Subcutaneous adipose tissue (tissue), 4 donors: Measurements from ENCODE around the gene NPPB. TPM values are rescaled to one million over a fixed set of nuclear protein-coding genes. Genes with fewer than 3 reads are reported as not detected.

ENCODE experiments used
- CTCF ChIP-seq: fragments of 450-650 bp; IDR thresholded peaks from one replicate; pipeline ENCODE4 v1.5.1; 2016; ENCODE audit warnings: low read depth, mild to moderate bottlenecking, control low read depth, antibody characterized with exemption, moderate library complexity
- total RNA-seq, 4 donors: library from RNA; depleted of rRNA; stranded (reverse); fragments of >200 nt; gene quantifications; one replicate each; pipeline ENCODE4 v1.1.0, GENCODE V29; 2016

The NPPB gene
- total RNA-seq, 4 donors from 2014 or later = not detected

GRCh38 chr1:11858968-11859871 lies 475 bp upstream of the NPPB start:
- no peak for TF ChIP-seq CTCF

- no peak for TF ChIP-seq CTCF
Measured at GRCh38 chr1:11858158-11858557, 587 bp downstream of the NPPB start.

GRCh38 chr1:11857164-11857851 lies 1.4 kb downstream of the NPPB start:
- no peak for TF ChIP-seq CTCF

GRCh38 chr1:11856698-11857097 lies 2.0 kb downstream of the NPPB start:
- TF ChIP-seq CTCF = no peak

GRCh38 chr1:11855430-11855829 lies 3.3 kb downstream of the NPPB start:
- no peak for TF ChIP-seq CTCF

- TF ChIP-seq CTCF = no peak
Measured at GRCh38 chr1:11854519-11854918, 4.2 kb downstream of the NPPB start.

- TF ChIP-seq CTCF = no peak
Measured at GRCh38 chr1:11851180-11851579, 7.6 kb downstream of the NPPB start.
